Brain microvascular endothelial cell (primary cell): Measurements from ENCODE around the gene PCYT1A.
A peak's percentile ranks its signal among the peaks of the same experiment; 100 is the strongest.
"Not testable (repeated sequence)": the region's sequence is repeated elsewhere in the genome, so short reads cannot be mapped to it uniquely, and the experiment has no call there.

Experiments used
- DNase-seq: peaks from one replicate; pipeline ENCODE4 v3.0.0-alpha.2; 2020
- H3K27ac ChIP-seq: fragments of 250-450 bp; sonication (Bioruptor Pico); 2 replicates; pipeline ENCODE4 v1.5.1; 2020; ENCODE audit warnings: mild to moderate bottlenecking, moderate library complexity
- H3K27me3 ChIP-seq: fragments of 250-450 bp; sonication (Bioruptor Pico); replicated peaks from 2 replicates; pipeline ENCODE4 v1.5.1; 2020; ENCODE audit warnings: mild to moderate bottlenecking
- H3K36me3 ChIP-seq: fragments of 250-450 bp; sonication (Bioruptor Pico); replicated peaks from 2 replicates; pipeline ENCODE4 v1.5.1; 2020; ENCODE audit warnings: mild to moderate bottlenecking
- H3K4me3 ChIP-seq: 2 replicates; pipeline ENCODE4 v1.5.1; 2011; ENCODE audit warnings: low read depth, mild to moderate bottlenecking, control low read depth, low read length, moderate library complexity
- in situ Hi-C: cut with HindIII; loops from 2 replicates; pipeline ENCODE4 v1.10.0; 2017; ENCODE audit warnings: low sequenced_read_pairs, low pct_ligation_motif_present
- TF ChIP-seq, protein P1 (sequence below): IDR thresholded peaks from 2 replicates; pipeline ENCODE4 v1.5.1; 2011; ENCODE audit warnings: low read depth, mild to moderate bottlenecking, moderate library complexity, low read length, control low read depth, inconsistent platforms; ENCODE audit errors: missing control alignments

Gene PCYT1A

DNA sequence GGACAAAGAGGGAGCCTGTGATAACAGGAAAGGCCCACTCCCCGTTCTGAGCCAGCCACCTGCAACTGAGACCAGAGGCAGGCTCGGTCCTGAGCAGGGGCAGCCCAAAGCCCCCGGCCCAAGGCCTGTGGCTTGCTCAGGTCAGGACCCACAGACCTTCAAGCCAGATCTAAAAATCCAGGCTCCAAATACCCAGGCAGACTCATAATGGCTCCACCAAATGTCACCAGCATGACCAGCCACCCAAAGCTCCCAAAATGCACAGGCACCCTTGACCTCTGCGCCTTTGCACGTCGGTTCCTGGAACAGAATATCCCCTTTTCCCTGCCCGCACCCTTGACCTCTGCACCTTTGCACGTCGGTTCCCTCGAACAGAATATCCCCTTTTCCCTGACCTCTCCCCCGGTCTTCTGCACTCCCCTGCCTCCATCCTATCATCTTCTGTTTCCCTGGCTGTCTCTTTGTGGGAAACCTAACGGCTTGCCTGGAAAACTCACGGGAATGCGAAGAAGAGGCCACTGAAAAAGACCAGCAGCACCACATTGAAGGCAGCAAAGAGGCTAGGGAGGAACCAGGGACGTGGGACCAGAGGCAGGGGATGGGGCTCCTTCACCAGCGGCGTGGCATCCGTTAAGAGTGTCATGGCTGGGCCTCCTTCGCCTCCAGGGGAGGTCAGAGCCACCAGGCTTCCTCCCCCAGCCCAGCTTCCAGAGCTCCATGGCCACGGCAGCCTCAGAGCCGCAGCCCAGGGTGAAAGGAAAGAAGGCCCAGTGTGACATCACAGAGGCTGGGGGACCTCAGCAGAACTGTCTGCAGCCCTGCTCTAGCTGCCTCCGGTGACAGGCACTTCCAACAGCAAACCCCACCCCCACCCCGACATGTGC lies 76.6 kb downstream of the PCYT1A start, which contains the start of gene ZDHHC19:
TSS of gene ZDHHC19 (minus strand) at position 728 of the 884 bp plus-strand sequence. CDS start at position 643, 85 bp downstream.
- TF ChIP-seq, protein P1, sequence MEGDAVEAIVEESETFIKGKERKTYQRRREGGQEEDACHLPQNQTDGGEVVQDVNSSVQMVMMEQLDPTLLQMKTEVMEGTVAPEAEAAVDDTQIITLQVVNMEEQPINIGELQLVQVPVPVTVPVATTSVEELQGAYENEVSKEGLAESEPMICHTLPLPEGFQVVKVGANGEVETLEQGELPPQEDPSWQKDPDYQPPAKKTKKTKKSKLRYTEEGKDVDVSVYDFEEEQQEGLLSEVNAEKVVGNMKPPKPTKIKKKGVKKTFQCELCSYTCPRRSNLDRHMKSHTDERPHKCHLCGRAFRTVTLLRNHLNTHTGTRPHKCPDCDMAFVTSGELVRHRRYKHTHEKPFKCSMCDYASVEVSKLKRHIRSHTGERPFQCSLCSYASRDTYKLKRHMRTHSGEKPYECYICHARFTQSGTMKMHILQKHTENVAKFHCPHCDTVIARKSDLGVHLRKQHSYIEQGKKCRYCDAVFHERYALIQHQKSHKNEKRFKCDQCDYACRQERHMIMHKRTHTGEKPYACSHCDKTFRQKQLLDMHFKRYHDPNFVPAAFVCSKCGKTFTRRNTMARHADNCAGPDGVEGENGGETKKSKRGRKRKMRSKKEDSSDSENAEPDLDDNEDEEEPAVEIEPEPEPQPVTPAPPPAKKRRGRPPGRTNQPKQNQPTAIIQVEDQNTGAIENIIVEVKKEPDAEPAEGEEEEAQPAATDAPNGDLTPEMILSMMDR = no peak
- Histone ChIP-seq H3K4me3 (no peak within 1 kb of the TSS), H3K36me3 (no peaks in the 10 kb centered on the region), H3K27ac (no peak within 1 kb of the TSS), H3K27me3 (no peaks in the 10 kb centered on the region)
- in situ Hi-C loops = no loop called here
- no peak for DNase-seq

- H3K4me3 ChIP-seq, H3K36me3 ChIP-seq, H3K27ac ChIP-seq, H3K27me3 ChIP-seq, DNase-seq, in situ Hi-C loops: not testable (repeated sequence)
Observed at GRCh38 chr3:196209944-196210672, 77.4 kb downstream of the PCYT1A start.

GRCh38 chr3:196208942-196209695 lies 78.4 kb downstream of the PCYT1A start:
- in situ Hi-C loops = no loop called here
- H3K27ac ChIP-seq = no peak overlapping the region

DNA sequence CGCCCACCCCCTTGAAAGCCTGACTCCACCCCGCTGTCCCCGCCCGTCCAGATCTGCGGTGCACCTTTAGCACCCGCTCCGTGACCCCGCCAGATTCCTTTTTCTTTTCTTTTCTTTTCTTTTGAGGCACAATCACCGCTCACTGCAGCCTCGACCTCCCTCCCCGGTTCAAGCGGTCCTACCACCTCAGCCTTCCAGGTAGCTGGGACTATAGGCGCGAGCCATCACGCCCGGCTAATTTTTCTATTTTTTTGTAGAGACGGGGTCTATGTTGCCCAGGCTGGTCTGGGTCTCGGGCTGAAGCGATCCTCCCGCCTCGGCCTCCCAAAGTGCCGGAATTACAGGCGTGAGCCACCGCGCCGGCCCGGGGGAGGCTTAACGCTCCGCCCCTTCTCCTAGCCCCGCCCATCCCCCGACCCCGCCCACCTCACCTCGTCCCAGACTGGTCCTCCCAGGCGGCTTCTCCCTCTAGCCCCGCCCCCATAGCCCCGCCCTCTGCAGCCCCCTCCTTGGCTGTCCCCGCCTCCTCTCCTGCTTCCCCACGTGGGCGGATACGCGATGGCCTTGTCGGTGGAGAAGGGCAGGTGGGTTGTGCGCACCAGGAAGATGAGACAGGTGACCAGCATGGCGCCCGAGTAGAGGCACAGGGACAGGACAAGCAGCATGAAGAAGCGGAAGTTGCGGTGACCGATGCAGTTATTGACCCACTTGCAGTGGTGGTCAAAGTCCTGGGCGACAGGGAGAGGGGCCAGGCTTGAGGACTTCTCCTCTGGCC lies 79.5 kb downstream of the PCYT1A start:
- Histone ChIP-seq H3K27ac (no peak overlapping the region), H3K4me3 (peak overlapping the region; percentile 47), H3K36me3 (no peaks in the 10 kb centered on the region), H3K27me3 (no peaks in the 10 kb centered on the region)
- peak; percentile 15 for DNase-seq
- in situ Hi-C loops = no loop called here
- TF ChIP-seq, protein P1 = no peak

More at GRCh38 chr3:196208942-196209695, 78.4 kb downstream of the PCYT1A start:
- DNase-seq = no peak
- no peaks in the 10 kb centered on the region for H3K27me3 ChIP-seq
- H3K36me3 ChIP-seq = no peaks in the 10 kb centered on the region
- TF ChIP-seq, protein P1 = no peak
- no peak overlapping the region for H3K4me3 ChIP-seq

GRCh38 chr3:196207159-196207832 lies 80.2 kb downstream of the PCYT1A start:
- DNase-seq = no peak
- in situ Hi-C loops = no loop called here
- no peak overlapping the region for H3K27ac ChIP-seq

DNA sequence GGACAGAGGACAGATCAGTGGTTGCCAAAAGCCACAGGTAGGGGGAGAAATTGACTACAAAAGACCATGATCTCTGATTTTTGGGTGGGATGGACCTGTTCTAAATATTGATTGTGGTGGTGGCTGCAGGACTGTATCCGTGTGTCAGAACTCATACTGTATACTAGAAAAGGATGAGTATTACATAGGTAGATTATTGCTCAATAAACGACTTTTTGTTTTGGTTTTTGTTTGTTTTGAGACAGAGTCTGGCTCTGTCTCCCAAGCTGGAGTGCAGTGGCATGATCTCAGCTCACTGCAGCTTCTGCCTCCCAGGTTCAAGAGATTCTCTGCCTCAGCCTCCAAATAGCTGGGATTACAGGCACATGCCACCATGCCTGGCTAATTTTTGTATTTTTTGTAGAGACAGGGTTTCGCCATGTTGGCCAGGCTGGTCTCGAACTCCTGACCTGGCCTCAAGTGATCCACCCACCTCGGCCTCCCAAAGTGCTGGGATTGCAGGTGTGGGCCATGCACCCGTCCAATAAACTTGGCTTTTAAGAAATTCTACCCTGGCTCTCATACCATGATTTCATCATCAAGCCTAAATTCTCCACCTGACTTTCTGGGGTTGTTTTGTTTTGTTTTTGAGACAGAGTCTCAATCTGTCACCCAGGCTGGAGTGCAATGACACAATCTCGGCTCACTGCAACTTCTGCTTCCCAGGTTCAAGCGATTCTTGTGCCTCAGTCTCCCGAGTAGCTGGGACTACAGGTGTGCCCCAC lies 81.9 kb downstream of the PCYT1A start:
- H3K27me3 ChIP-seq, in situ Hi-C loops, H3K27ac ChIP-seq, DNase-seq, H3K4me3 ChIP-seq, H3K36me3 ChIP-seq: not testable (repeated sequence)

More at GRCh38 chr3:196207159-196207832, 80.2 kb downstream of the PCYT1A start:
- no peaks in the 10 kb centered on the region for H3K36me3 ChIP-seq
- TF ChIP-seq, protein P1 = no peak
- no peaks in the 10 kb centered on the region for H3K27me3 ChIP-seq
- peak overlapping the region; percentile 47 for H3K4me3 ChIP-seq
